DOHH2 (cell line): ENCODE data around the gene PRKN.

Experiments
- H3F3A ChIP-seq: fragments of 200-600 bp; sonication (generic), shearing (Covaris generic); 2 replicates; pipeline ENCODE4 v1.6.0; 2016; ENCODE audit warnings: antibody characterized with exemption, mild to moderate bottlenecking; ENCODE audit not compliant: control insufficient read depth, insufficient read depth
- H3K27ac ChIP-seq: fragments of 200-600 bp; sonication (generic); 2 replicates; pipeline ENCODE4 v1.5.1; 2014; ENCODE audit warnings: low read depth, mild to moderate bottlenecking, low read length, moderate library complexity
- H3K27me3 ChIP-seq: fragments of 200-600 bp; sonication (generic); 2 replicates; pipeline ENCODE4 v1.6.1; 2014; ENCODE audit warnings: mild to moderate bottlenecking, low read length, mixed read lengths; ENCODE audit not compliant: control insufficient read depth
- H3K36me3 ChIP-seq: fragments of 200-600 bp; sonication (generic); 2 replicates; pipeline ENCODE4 v1.6.1; 2014; ENCODE audit warnings: mild to moderate bottlenecking, low read length, moderate library complexity, mixed read lengths; ENCODE audit not compliant: control insufficient read depth
- H3K4me1 ChIP-seq: fragments of 200-600 bp; sonication (generic); 2 replicates; pipeline ENCODE4 v1.6.1; 2014; ENCODE audit warnings: mild to moderate bottlenecking, low read length, mixed read lengths; ENCODE audit not compliant: control insufficient read depth
- H3K4me2 ChIP-seq: fragments of 200-600 bp; sonication (generic); 2 replicates; pipeline ENCODE4 v1.6.0; 2014; ENCODE audit warnings: mild to moderate bottlenecking, low read length, moderate library complexity
- H3K4me3 ChIP-seq: fragments of 200-600 bp; sonication (generic); 2 replicates; pipeline ENCODE4 v1.5.1; 2014; ENCODE audit warnings: mild to moderate bottlenecking, low read length, mixed read lengths
- H3K79me2 ChIP-seq: fragments of 200-600 bp; sonication (generic); 2 replicates; pipeline ENCODE4 v1.6.1; 2014; ENCODE audit warnings: mild to moderate bottlenecking, low read length, mixed read lengths; ENCODE audit not compliant: control insufficient read depth
- H3K9me2 ChIP-seq: fragments of 200-600 bp; sonication (generic); replicated peaks from 2 replicates; pipeline ENCODE4 v1.6.1; 2014; ENCODE audit warnings: mild to moderate bottlenecking, low read length, mixed read lengths; ENCODE audit not compliant: control insufficient read depth
- H3K9me3 ChIP-seq: fragments of 200-600 bp; sonication (generic); 2 replicates; pipeline ENCODE4 v1.6.1; 2014; ENCODE audit warnings: antibody characterized with exemption, low read length, mixed read lengths; ENCODE audit not compliant: control insufficient read depth, insufficient read depth
- H4K20me1 ChIP-seq: fragments of 200-600 bp; sonication (generic); 2 replicates; pipeline ENCODE4 v1.6.0; 2014; ENCODE audit warnings: low read depth, mild to moderate bottlenecking, antibody characterized with exemption, low read length, moderate library complexity; ENCODE audit not compliant: control insufficient read depth, insufficient read depth
- EZH2phosphoT487 ChIP-seq: fragments of 200-600 bp; sonication (generic); IDR thresholded peaks from 2 replicates; pipeline ENCODE4 v1.6.1; 2017; ENCODE audit warnings: borderline replicate concordance, mild to moderate bottlenecking, antibody characterized with exemption, low read length, moderate library complexity, mixed read lengths
- TF ChIP-seq, protein P1 (sequence below): fragments of 200-600 bp; sonication (generic); IDR thresholded peaks from one replicate; pipeline ENCODE4 v1.5.1; 2014; ENCODE audit warnings: antibody characterized with exemption, mild to moderate bottlenecking, low read depth, low read length; ENCODE audit not compliant: poor library complexity, severe bottlenecking

The PRKN gene

DNA sequence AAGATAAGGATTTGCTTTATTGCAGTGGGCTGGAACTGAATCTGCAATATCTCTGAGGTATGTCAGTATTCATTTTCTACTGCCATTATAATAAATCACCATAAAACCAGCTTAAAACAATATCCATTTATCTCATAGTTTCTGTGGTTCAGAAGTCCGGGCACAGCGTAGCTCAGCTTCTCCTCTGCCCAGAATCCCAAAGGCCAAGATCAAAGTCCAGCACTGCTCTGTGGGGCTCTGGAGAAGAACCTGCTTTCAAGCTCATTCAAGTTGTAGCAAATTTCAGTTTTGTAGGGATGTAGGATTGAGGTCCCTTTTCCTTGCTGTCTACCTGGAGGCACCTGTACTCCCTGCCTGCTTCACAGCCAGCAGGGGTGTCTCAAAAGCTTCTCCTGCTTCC, 1113.9 kb downstream of the PRKN start:
- no peak overlapping the region for H3K4me2 ChIP-seq
- H3K79me2 ChIP-seq = no peaks in the 10 kb centered on the region
- no peak overlapping the region for H3K27ac ChIP-seq
- H3K4me3 ChIP-seq = no peak overlapping the region
- no peak for TF ChIP-seq EZH2phosphoT487
- TF ChIP-seq, protein P1, sequence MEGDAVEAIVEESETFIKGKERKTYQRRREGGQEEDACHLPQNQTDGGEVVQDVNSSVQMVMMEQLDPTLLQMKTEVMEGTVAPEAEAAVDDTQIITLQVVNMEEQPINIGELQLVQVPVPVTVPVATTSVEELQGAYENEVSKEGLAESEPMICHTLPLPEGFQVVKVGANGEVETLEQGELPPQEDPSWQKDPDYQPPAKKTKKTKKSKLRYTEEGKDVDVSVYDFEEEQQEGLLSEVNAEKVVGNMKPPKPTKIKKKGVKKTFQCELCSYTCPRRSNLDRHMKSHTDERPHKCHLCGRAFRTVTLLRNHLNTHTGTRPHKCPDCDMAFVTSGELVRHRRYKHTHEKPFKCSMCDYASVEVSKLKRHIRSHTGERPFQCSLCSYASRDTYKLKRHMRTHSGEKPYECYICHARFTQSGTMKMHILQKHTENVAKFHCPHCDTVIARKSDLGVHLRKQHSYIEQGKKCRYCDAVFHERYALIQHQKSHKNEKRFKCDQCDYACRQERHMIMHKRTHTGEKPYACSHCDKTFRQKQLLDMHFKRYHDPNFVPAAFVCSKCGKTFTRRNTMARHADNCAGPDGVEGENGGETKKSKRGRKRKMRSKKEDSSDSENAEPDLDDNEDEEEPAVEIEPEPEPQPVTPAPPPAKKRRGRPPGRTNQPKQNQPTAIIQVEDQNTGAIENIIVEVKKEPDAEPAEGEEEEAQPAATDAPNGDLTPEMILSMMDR = no peak
- no peaks in the 10 kb centered on the region for H3K36me3 ChIP-seq
- H3K4me1 ChIP-seq = no peaks in the 10 kb centered on the region
- H3K9me2 ChIP-seq = no peaks in the 10 kb centered on the region
- H3K27me3 ChIP-seq = no peaks in the 10 kb centered on the region
- H3F3A ChIP-seq = no peaks in the 10 kb centered on the region
- no peaks in the 10 kb centered on the region for H4K20me1 ChIP-seq
- H3K9me3 ChIP-seq = no peaks in the 10 kb centered on the region

GRCh38 chr6:161608771-161609170, 1118.8 kb downstream of the PRKN start:
- Histone ChIP-seq H3K27ac (no peak overlapping the region), H3K9me3 (no peaks in the 10 kb centered on the region), H4K20me1 (no peaks in the 10 kb centered on the region), H3F3A (no peaks in the 10 kb centered on the region), H3K4me2 (no peak overlapping the region), H3K27me3 (no peaks in the 10 kb centered on the region), H3K79me2 (no peaks in the 10 kb centered on the region), H3K4me1 (no peaks in the 10 kb centered on the region), H3K4me3 (no peak overlapping the region), H3K9me2 (no peaks in the 10 kb centered on the region), H3K36me3 (no peaks in the 10 kb centered on the region)
- no peak for TF ChIP-seq EZH2phosphoT487
- TF ChIP-seq, protein P1 = no peak

DNA sequence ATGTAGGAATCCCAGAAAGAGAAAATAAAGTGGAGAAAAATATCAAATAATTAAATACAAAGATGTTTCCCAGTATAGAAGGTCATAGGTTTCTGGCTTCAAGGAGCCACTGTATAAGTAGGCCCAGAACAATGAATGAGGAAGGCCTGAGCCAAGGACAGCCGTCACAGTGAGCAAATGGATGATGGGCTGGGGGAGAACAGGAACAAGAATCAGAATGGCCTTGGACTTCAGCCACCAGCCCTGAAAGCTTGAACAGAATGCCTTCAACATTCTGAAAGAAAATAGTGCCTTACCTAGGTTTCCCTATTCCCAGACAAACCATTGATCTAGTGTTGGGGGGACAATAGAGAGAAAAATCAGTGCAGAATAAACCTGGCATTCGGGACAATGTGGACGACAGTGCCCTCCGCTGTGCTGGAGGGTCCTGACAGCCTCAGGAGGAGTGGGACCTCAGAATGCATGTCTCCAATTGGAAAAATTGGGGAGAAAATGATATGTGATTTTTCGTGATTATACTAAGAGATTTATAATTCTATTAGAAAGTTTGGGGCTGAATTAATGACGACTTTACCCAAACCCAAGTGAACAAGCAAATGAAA, 1119.8 kb downstream of the PRKN start:
- no peaks in the 10 kb centered on the region for H3K27me3 ChIP-seq
- no peaks in the 10 kb centered on the region for H4K20me1 ChIP-seq
- H3K4me1 ChIP-seq = no peaks in the 10 kb centered on the region
- H3K9me3 ChIP-seq = no peaks in the 10 kb centered on the region
- H3K4me2 ChIP-seq = no peak overlapping the region
- H3K36me3 ChIP-seq = no peaks in the 10 kb centered on the region
- no peak overlapping the region for H3K27ac ChIP-seq
- TF ChIP-seq, protein P1 = no peak
- no peak for TF ChIP-seq EZH2phosphoT487
- H3K79me2 ChIP-seq = no peaks in the 10 kb centered on the region
- no peak overlapping the region for H3K4me3 ChIP-seq
- H3F3A ChIP-seq = no peaks in the 10 kb centered on the region
- no peaks in the 10 kb centered on the region for H3K9me2 ChIP-seq
